Aorta (tissue), 5 donors: Measurements from ENCODE around the gene NSFL1C. TPM values are rescaled to one million over a fixed set of nuclear protein-coding genes. Genes with fewer than 3 reads are reported as not detected.

Experiments
- ATAC-seq: fragments of 200-7000 bp; cut with Tn5 transposase; one replicate; pipeline ENCODE4 v1.9.1; 2022; ENCODE audit warnings: moderate library complexity; ENCODE audit not compliant: low FRiP score
- DNase-seq, 2 donors: peaks; one replicate each; pipeline ENCODE4 v3.0.0-alpha.2; 2020
- H3K27ac ChIP-seq, 2 donors: one replicate each; pipeline ENCODE4 v1.5.1; 2013; ENCODE audit warnings: low read length in 2 of 2, mild to moderate bottlenecking in 2 of 2, moderate library complexity in 2 of 2, control low read depth in 1 of 2, inconsistent platforms in 1 of 2, low read depth in 1 of 2
- H3K27me3 ChIP-seq, 2 donors: one replicate each; pipeline ENCODE4 v1.6.1; 2013; ENCODE audit warnings: control low read depth in 1 of 2, low read length in 1 of 2, mild to moderate bottlenecking in 1 of 2, moderate library complexity in 1 of 2; ENCODE audit not compliant: insufficient read depth in 2 of 2, control insufficient read depth in 1 of 2
- H3K36me3 ChIP-seq, 2 donors: one replicate each; pipeline ENCODE4 v1.6.1; 2013; ENCODE audit warnings: control low read depth in 1 of 2, low read length in 1 of 2, mild to moderate bottlenecking in 1 of 2; ENCODE audit not compliant: insufficient read depth in 2 of 2, control insufficient read depth in 1 of 2
- H3K4me1 ChIP-seq, 2 donors: one replicate each; pipeline ENCODE4 v1.6.1; 2013; ENCODE audit warnings: low read length in 2 of 2, control low read depth in 1 of 2, mild to moderate bottlenecking in 1 of 2, moderate library complexity in 1 of 2; ENCODE audit not compliant: insufficient read depth in 2 of 2, control insufficient read depth in 1 of 2
- H3K4me3 ChIP-seq, 2 donors: one replicate each; pipeline ENCODE4 v1.5.1; 2013; ENCODE audit warnings: low read length in 2 of 2, control low read depth in 1 of 2, mild to moderate bottlenecking in 1 of 2
- H3K9me3 ChIP-seq: one replicate; pipeline ENCODE4 v1.6.1; 2013; ENCODE audit warnings: mild to moderate bottlenecking, low read length; ENCODE audit not compliant: control insufficient read depth
- WGBS, 2 donors: extraction: QIAGEN DNeasy Blood & Tissue Kit; methylation state at CpG; one replicate each; pipeline ENCODE4 v1.1.7; 2013; 5-methylcytosine and 5-hydroxymethylcytosine counted together
- intact Hi-C, 2 donors: fragments of 100-400 bp; cut with DNase I; formaldehyde crosslinking; loops; one replicate each; pipeline versions ENCODE4 v1.14.2 to v1.15.0; 2022
- long read RNA-seq, 2 donors: library from polyadenylated mRNA; unstranded; transcript quantifications; one replicate each; pipeline ENCODE4 v2.0.0, GENCODE V29; 2020 to 2021
- polyA plus RNA-seq, 2 donors: library from polyadenylated mRNA; stranded (reverse); fragments of 200-250 nt; gene quantifications; one replicate each; pipeline ENCODE4 v1.2.3, GENCODE V29; 2013
- total RNA-seq, 2 donors: library from RNA; stranded (reverse); fragmentation: NEBNext Ultra II Directional; extraction: Animal tissue kit (Norgen Biotek cat#: 25700); gene quantifications; one replicate each; pipeline ENCODE4 v1.2.1, GENCODE V29; 2021
- donor health status: healthy with polysubstance abuse.
- donor health status: Bipolar disorder and iron deficiency.
- donor health status: DM: no; HTN: no; CAD: no.
- donor health status: DM: no; HTN: no; CAD: no.
- donor health status: DM: yes; HTN: yes; CAD: no.

NSFL1C gene
- total RNA-seq (10 to 100 TPM; 61.3 to 71.3 TPM), polyA plus RNA-seq (10 to 100 TPM; 35.6 to 59.7 TPM)
- long read RNA-seq, donor 1, transcript NSFL1C-201 (9 exons, 3,568 nt): major isoform, 207 of 278 reads
- long read RNA-seq, donor 1, transcript NSFL1C-213 (8 exons, 2,588 nt): minor isoform, 5 of 278 reads
- long read RNA-seq, donor 1, partial matches to known transcripts: 9 of 278 reads
- long read RNA-seq, donor 1, other reads (novel, unspliced or antisense): 50 of 278 reads
- long read RNA-seq, donor 2, transcript NSFL1C-201 (9 exons, 3,568 nt): major isoform, 30 of 56 reads
- long read RNA-seq, donor 2, partial matches to known transcripts: 7 of 56 reads
- long read RNA-seq, donor 2, other reads (novel, unspliced or antisense): 17 of 56 reads

- Histone ChIP-seq H3K4me1 (peaks cover 0 to 3% of the 10 kb centered on the region in 2 donors), H3K9me3 (no peaks in the 10 kb centered on the region), H3K4me3 (peak within 1 kb of the TSS; percentile 31 to 96), H3K27me3 (no peaks in the 10 kb centered on the region), H3K27ac (peak within 1 kb of the TSS; percentile 1 to 23), H3K36me3 (peaks cover 0 to 2% of the 10 kb centered on the region in 2 donors)
- intact Hi-C loops: loop anchor here (2.0 to 10.0 kb wide), 5 partner anchors 74 to 638 kb away; partner anchors contain the start of genes FKBP1A (in 1 of the 2), PSMF1 (in 1 of the 2) and STK35 (in 1 of the 2)
- ATAC-seq (peak; percentile 99), DNase-seq (peak; percentile 98 to 99)
- 0 to 1% methylated on average over 85 to 104 of the region's 104 CpGs for WGBS, 2 donors
Measured at GRCh38 chr20:1466211-1467081, at the start of gene NSFL1C. TSS of gene NSFL1C (minus strand) at chr20:1466849. CDS start at chr20:1466824, 25 bp downstream.

DNA sequence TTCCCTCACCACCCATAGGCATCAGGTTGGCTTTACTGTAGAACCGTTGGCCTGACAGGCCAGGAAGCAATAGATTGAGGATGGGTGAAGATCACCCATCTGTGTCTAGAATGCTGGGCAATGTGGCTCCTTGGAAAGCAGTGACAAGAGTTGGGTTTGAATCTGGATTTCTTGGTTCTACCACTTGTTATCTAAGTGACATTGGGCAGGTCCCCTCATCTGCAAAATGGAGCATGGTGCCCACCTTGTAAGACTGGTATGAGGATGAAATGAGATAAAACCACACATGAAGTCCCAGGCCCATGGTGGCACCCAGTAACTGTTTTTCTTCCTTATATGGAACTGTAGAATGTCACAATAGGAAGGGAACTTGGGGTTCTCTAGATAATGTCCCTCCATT, 47.2 kb upstream of the NSFL1C start:
- no peaks in the 10 kb centered on the region for H3K27me3 ChIP-seq
- intact Hi-C loops: no loop called here
- H3K4me1 ChIP-seq: no peaks in the 10 kb centered on the region
- no peak overlapping the region for H3K27ac ChIP-seq
- DNase-seq (no peak), ATAC-seq (no peak)
- no peak overlapping the region for H3K4me3 ChIP-seq
- 71 to 79% methylated on average over 1 of the region's 1 CpG for WGBS, 2 donors
- no peaks in the 10 kb centered on the region for H3K36me3 ChIP-seq
- H3K9me3 ChIP-seq: no peaks in the 10 kb centered on the region

- no peak overlapping the region for H3K27ac ChIP-seq
- no peak overlapping the region for H3K4me3 ChIP-seq
- ATAC-seq (no peak), DNase-seq (no peak)
- no peaks in the 10 kb centered on the region for H3K4me1 ChIP-seq
- no peaks in the 10 kb centered on the region for H3K27me3 ChIP-seq
- no peaks in the 10 kb centered on the region for H3K9me3 ChIP-seq
- H3K36me3 ChIP-seq: no peaks in the 10 kb centered on the region
- 33 to 44% methylated on average over 9 of the region's 9 CpGs for WGBS, 2 donors
- intact Hi-C loops: no loop called here
Measured at GRCh38 chr20:1509237-1509636, 42.6 kb upstream of the NSFL1C start.

DNA sequence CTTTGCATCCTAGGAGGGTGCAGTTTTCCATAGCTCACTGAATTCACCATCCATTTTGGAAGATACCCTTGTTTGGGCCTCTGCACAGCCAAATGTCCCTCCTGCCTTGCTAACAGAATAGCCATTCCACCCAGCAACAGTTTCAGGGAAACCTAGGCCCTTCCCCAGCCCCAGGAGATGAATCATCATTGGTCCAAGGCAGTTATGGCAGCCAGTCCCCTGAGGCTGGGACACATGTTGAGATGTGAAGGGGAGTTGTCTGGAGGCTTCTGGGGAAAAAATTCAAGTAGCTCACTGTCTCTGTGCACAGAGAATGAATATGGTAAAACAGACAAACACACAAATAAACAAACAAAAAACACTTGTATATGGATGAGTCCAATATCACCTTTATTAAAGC, 41.9 kb upstream of the NSFL1C start:
- Histone ChIP-seq H3K4me1 (no peaks in the 10 kb centered on the region), H3K9me3 (no peaks in the 10 kb centered on the region), H3K27ac (no peak overlapping the region), H3K4me3 (no peak overlapping the region), H3K27me3 (no peaks in the 10 kb centered on the region), H3K36me3 (no peaks in the 10 kb centered on the region)
- no peak for ATAC-seq
- intact Hi-C loops: no loop called here
- no peak for DNase-seq

DNA sequence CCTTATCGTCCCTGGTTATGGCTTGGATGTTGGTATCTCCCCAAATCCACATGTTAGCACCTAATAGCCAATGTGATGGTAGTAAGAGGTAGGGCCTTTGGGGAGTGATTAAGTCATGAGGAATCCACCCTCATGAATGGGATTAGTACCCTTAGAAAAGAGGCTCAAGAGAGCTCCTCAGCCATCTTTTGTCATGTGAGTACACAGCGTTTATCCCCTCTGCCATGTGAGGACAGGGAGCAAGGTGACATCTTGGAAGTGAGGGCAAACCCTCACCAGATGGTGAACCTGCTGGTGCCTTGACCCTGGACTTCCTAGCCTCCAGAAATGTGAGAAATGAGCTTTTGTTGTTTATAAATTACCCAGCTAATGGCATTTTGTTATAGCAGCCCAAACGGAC, 40.6 kb upstream of the NSFL1C start:
- intact Hi-C loops: no loop called here
- Histone ChIP-seq H3K9me3 (no peaks in the 10 kb centered on the region), H3K27me3 (no peaks in the 10 kb centered on the region), H3K27ac (no peak overlapping the region), H3K4me1 (no peaks in the 10 kb centered on the region), H3K4me3 (no peak overlapping the region), H3K36me3 (no peaks in the 10 kb centered on the region)
- WGBS, 2 donors: 70 to 72% methylated on average over 3 of the region's 3 CpGs
- no peak for DNase-seq
- no peak for ATAC-seq

- H3K36me3 ChIP-seq: no peaks in the 10 kb centered on the region
- H3K4me3 ChIP-seq: no peak overlapping the region
- no peak for DNase-seq
- no peaks in the 10 kb centered on the region for H3K9me3 ChIP-seq
- 68 to 95% methylated on average over 1 of the region's 1 CpG for WGBS, 2 donors
- intact Hi-C loops: no loop called here
- no peaks in the 10 kb centered on the region for H3K4me1 ChIP-seq
- ATAC-seq: no peak
- H3K27me3 ChIP-seq: no peaks in the 10 kb centered on the region
- no peak overlapping the region for H3K27ac ChIP-seq
Measured at GRCh38 chr20:1505871-1506270, 39.2 kb upstream of the NSFL1C start.

GRCh38 chr20:1505361-1505760, 38.7 kb upstream of the NSFL1C start:
- H3K4me1 ChIP-seq: no peaks in the 10 kb centered on the region
- no peaks in the 10 kb centered on the region for H3K27me3 ChIP-seq
- H3K9me3 ChIP-seq: no peaks in the 10 kb centered on the region
- H3K27ac ChIP-seq: no peak overlapping the region
- H3K4me3 ChIP-seq: no peak overlapping the region
- no peak for DNase-seq
- intact Hi-C loops: no loop called here
- H3K36me3 ChIP-seq: no peaks in the 10 kb centered on the region
- WGBS, 2 donors: 64 to 81% methylated on average over 3 of the region's 3 CpGs
- ATAC-seq: no peak

- Histone ChIP-seq H3K27me3 (no peaks in the 10 kb centered on the region), H3K4me3 (no peak overlapping the region), H3K9me3 (no peaks in the 10 kb centered on the region), H3K36me3 (no peaks in the 10 kb centered on the region), H3K27ac (no peak overlapping the region), H3K4me1 (no peaks in the 10 kb centered on the region)
- peak; percentile 76 to 79 for DNase-seq
- ATAC-seq: peak; percentile 83
- intact Hi-C loops: no loop called here
- 2% methylated on average over 8 of the region's 8 CpGs for WGBS, 2 donors
Measured at GRCh38 chr20:1503564-1504227, 37.0 kb upstream of the NSFL1C start.
